Psoas muscle (tissue), 8 donors: ENCODE measurements around the gene FMNL2. TPM values are rescaled to one million over a fixed set of nuclear protein-coding genes. Genes with fewer than 3 reads are reported as not detected.

Experiments
- ATAC-seq, 4 donors: fragments of 200-7000 bp; cut with Tn5 transposase; one replicate each; pipeline ENCODE4 v1.9.1; 2020; ENCODE audit warnings: moderate library complexity in 3 of 4, mild to moderate bottlenecking in 2 of 4
- DNase-seq, 2 donors: peaks; one replicate each; pipeline ENCODE4 v3.0.0-alpha.2; 2020
- H3K27ac ChIP-seq: fragments of 200-600 bp; one replicate; pipeline ENCODE4 v1.8.0; 2022
- H3K27me3 ChIP-seq, 3 donors: fragments of 200-600 bp in 1 of 3; one replicate each; pipeline versions ENCODE4 v1.6.1 to v1.8.0; 2013 to 2022; ENCODE audit warnings: low read length in 2 of 3, mild to moderate bottlenecking in 2 of 3, moderate library complexity in 1 of 3; ENCODE audit not compliant: insufficient read depth in 3 of 3
- H3K36me3 ChIP-seq, 2 donors: fragments of 200-600 bp in 1 of 2; one replicate each; pipeline versions ENCODE4 v1.6.1 to v1.8.0; 2013 to 2022; ENCODE audit warnings: low read depth in 1 of 2, mild to moderate bottlenecking in 1 of 2, moderate library complexity in 1 of 2; ENCODE audit not compliant: insufficient read depth in 1 of 2
- H3K4me1 ChIP-seq: fragments of 200-600 bp; one replicate; pipeline ENCODE4 v1.8.0; 2022
- H3K4me3 ChIP-seq: fragments of 200-600 bp; one replicate; pipeline ENCODE4 v1.8.0; 2022; ENCODE audit warnings: mild to moderate bottlenecking
- H3K9me3 ChIP-seq: fragments of 200-600 bp; one replicate; pipeline ENCODE4 v1.8.0; 2022
- CTCF ChIP-seq: fragments of 200-600 bp; IDR thresholded peaks from one replicate; pipeline ENCODE4 v1.8.0; 2022; ENCODE audit warnings: antibody characterized with exemption
- WGBS, 3 donors: extraction: QIAGEN DNeasy Blood & Tissue Kit; methylation state at CpG; one replicate each; pipeline versions ENCODE4 v1.1.6 to v1.1.7; 2013; 5-methylcytosine and 5-hydroxymethylcytosine counted together
- intact Hi-C, 2 donors: fragments of 100-400 bp; cut with DNase I; formaldehyde crosslinking; loops; one replicate each; pipeline versions ENCODE4 v1.11.0 to v1.14.2; 2022
- polyA plus RNA-seq, 3 donors: library from polyadenylated mRNA; stranded (reverse); fragments of 200-250 nt; gene quantifications; one replicate each; pipeline ENCODE4 v1.2.3, GENCODE V29; 2013
- total RNA-seq, 4 donors: library from RNA; stranded (reverse); fragmentation: NEBNext Ultra II Directional in 2 of 4; extraction: Animal tissue kit (Norgen Biotek cat#: 25700) in 2 of 4; gene quantifications; one replicate each; pipeline versions ENCODE4 v1.2.1 to v1.2.4, GENCODE V29; 2021 to 2023
- donor health status: healthy with polysubstance abuse.
- donor health status: DM: no; HTN: no; CAD: no; lungs with moderate emphysema.
- donor health status: Bipolar disorder and iron deficiency.
- donor health status: healthy.
- donor health status: DM: yes; HTN: yes; CAD: no.
- donor health status: DM: no; HTN: no; CAD: no.
- donor health status: DM: no; HTN: no; CAD: no.
- donor health status: DM: yes; HTN: yes; CAD: no.

Gene FMNL2
- total and polyA plus RNA-seq, 7 donors: 6.6 to 18.2 (median 11.0) TPM

DNA sequence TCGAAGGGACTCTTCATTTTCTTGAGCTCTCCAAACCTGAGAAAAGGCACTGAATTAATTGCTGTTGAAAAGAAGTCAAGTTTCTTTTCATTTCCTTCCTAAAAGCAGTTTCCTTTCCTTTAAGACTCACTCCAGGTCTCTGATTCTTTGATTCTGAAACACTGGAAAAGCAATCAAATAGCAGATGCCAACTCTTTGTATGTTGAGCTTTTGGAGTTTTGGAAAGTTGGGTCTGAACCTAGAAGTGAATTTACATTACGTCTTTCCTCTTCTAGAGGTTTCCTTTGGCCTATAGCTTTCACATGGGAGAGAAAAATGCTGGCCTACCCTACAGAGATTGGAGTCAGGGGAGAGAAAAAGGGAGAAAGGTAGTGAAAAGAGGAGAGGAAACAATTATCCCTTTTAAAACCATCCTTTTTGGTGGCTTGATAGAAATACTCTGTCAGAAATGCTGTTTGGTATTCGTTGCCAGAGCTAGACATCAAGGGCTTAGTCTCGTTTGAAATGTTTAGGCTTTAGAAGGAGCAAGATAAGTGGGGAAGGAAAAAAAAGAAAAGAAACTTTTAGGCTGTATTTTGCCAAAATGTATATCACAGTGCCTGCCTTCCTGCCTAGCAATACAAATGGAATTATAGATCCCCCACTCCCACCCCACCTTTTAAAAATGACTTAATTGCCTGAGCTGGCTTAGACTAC is 194.6 kb downstream of the FMNL2 start:
- intact Hi-C loops: no loop called here
- ATAC-seq: no peak
- DNase-seq: no peak
- H3K4me3 ChIP-seq: no peak overlapping the region
- H3K9me3 ChIP-seq: no peaks in the 10 kb centered on the region
- no peak for TF ChIP-seq CTCF
- H3K36me3 ChIP-seq: peaks cover 0 to 3% of the 10 kb centered on the region in 2 donors
- H3K4me1 ChIP-seq: peaks cover 24% of the 10 kb centered on the region
- no peaks in the 10 kb centered on the region for H3K27me3 ChIP-seq
- 80 to 89% (median 85%) methylated on average over 4 of the region's 4 CpGs for WGBS, 3 donors
- H3K27ac ChIP-seq: no peak overlapping the region

GRCh38 chr2:152532241-152532640 is 197.3 kb downstream of the FMNL2 start:
- Histone ChIP-seq H3K4me1 (peaks cover 26% of the 10 kb centered on the region), H3K27me3 (no peaks in the 10 kb centered on the region), H3K9me3 (no peaks in the 10 kb centered on the region), H3K27ac (no peak overlapping the region), H3K36me3 (peaks cover 0 to 3% of the 10 kb centered on the region in 2 donors), H3K4me3 (no peak overlapping the region)
- WGBS, 3 donors: 66 to 83% (median 66%) methylated on average over 3 of the region's 3 CpGs
- ATAC-seq (no peak), DNase-seq (no peak)
- intact Hi-C loops: no loop called here
- no peak for TF ChIP-seq CTCF

DNA sequence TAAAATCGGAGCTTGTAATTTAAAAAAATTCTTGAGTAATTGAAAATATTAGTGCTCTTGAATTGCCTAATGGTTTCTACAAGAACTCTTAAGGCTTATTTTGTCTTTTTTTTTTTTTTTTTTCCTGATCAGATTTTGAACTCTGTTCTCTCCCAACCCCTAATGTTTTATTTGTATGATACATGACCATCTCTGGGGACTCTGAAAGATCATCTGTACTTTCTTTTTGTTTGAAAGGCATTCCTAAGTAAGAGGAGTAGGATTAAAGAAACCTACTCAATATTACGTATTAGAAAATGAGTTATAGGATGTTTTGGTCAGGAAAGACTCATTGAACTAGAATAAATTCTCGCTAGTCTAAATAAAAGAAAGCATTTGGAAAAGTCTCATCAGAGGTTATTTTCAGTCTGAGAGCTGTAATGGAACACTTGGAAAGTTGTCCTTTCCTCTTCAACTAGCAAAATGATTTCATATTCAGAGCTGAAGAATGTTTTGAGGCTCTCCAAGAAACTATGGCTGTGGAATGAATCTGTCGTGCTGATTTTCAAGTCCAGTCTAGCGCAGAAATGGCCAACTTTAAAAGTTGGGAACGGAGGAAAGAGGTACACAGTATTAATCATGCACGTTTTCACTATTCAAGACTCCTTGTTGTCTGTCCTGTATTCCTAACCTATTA is 199.6 kb downstream of the FMNL2 start:
- peaks cover 26% of the 10 kb centered on the region for H3K4me1 ChIP-seq
- intact Hi-C loops: no loop called here
- peak overlapping the region; percentile 65 for H3K27ac ChIP-seq
- no peaks in the 10 kb centered on the region for H3K27me3 ChIP-seq
- no peak for TF ChIP-seq CTCF
- DNase-seq (no peak), ATAC-seq (peak; percentile 41 to 80 (median 45))
- 21 to 33% (median 23%) methylated on average over 7 of the region's 7 CpGs for WGBS, 3 donors
- no peaks in the 10 kb centered on the region for H3K9me3 ChIP-seq
- peak overlapping the region; percentile 51 for H3K4me3 ChIP-seq
- no peaks in the 10 kb centered on the region for H3K36me3 ChIP-seq

- DNase-seq (no peak), ATAC-seq (peak in 1 of 4 donors; percentile 27)
- Histone ChIP-seq H3K27ac (no peak overlapping the region), H3K4me3 (no peak overlapping the region), H3K9me3 (no peaks in the 10 kb centered on the region), H3K4me1 (peaks cover 34% of the 10 kb centered on the region), H3K27me3 (no peaks in the 10 kb centered on the region), H3K36me3 (no peaks in the 10 kb centered on the region)
- 68 to 77% (median 74%) methylated on average over 9 of the region's 9 CpGs for WGBS, 3 donors
- intact Hi-C loops: no loop called here
- TF ChIP-seq CTCF: no peak
Observed at GRCh38 chr2:152537081-152537651, 202.2 kb downstream of the FMNL2 start.
